Neutrophil (primary cell): ENCODE data around the gene DPEP3.

Source experiments
- H3K27ac ChIP-seq: fragments of 200-600 bp; sonication (generic); 2 replicates; pipeline ENCODE4 v1.5.1; 2016; ENCODE audit warnings: mild to moderate bottlenecking, moderate library complexity
- H3K27me3 ChIP-seq: fragments of 200-600 bp; sonication (generic); 2 replicates; pipeline ENCODE4 v1.6.0; 2016; ENCODE audit warnings: mild to moderate bottlenecking
- H3K36me3 ChIP-seq: fragments of 200-600 bp; sonication (generic); 2 replicates; pipeline ENCODE4 v1.5.1; 2017
- H3K4me1 ChIP-seq, 2 experiments: fragments of 200-600 bp in 1 of 2; sonication (generic) in 1 of 2; 1 replicate in 1 of 2; 2 replicates in 1 of 2; pipeline versions ENCODE4 v1.5.1 to v1.6.1; 2013 to 2016; ENCODE audit warnings: low read depth in 1 of 2, low read length in 1 of 2, mild to moderate bottlenecking in 1 of 2, moderate library complexity in 1 of 2; ENCODE audit not compliant: control insufficient read depth in 1 of 2, insufficient read depth in 1 of 2
- H3K4me3 ChIP-seq, 2 experiments: fragments of 200-600 bp in 1 of 2; sonication (generic) in 1 of 2; 1 replicate in 1 of 2; 2 replicates in 1 of 2; pipeline ENCODE4 v1.5.1; 2013 to 2016; ENCODE audit warnings: low read depth in 1 of 2, low read length in 1 of 2, mild to moderate bottlenecking in 1 of 2, moderate library complexity in 1 of 2
- H3K9me3 ChIP-seq: fragments of 200-600 bp; sonication (generic); 2 replicates; pipeline ENCODE4 v1.5.1; 2016
- CTCF ChIP-seq: fragments of 200-600 bp; sonication (generic); IDR thresholded peaks from 2 replicates; pipeline ENCODE4 v1.5.1; 2016; ENCODE audit warnings: antibody characterized with exemption

DPEP3 gene

DNA sequence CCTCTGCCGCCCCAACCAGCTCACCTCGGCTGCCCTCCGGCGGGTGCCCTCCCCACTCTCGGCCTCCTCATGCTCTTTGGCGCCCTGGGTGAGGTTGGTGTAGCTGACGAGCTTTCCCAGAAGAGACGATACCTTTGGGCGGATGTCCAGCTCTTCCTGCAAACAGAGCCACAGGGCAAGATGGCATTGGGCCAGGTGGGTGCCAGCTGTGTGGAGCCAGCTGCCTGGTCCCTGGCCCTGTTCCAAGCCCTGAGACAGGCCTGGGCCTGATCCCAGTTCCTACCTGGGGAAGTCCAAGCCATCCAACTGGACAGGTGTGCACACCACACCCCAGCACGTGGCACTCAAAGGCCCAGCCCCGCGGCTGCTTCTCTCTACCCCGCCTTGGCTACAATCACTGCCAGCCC, 18.7 kb downstream of the DPEP3 start:
- H3K4me1 ChIP-seq: peaks cover 0 to 1% of the 10 kb centered on the region in 2 experiments
- H3K27me3 ChIP-seq: peaks cover 3% of the 10 kb centered on the region
- no peaks in the 10 kb centered on the region for H3K9me3 ChIP-seq
- H3K27ac ChIP-seq: no peak overlapping the region
- H3K36me3 ChIP-seq: peaks cover 10% of the 10 kb centered on the region
- no peak for TF ChIP-seq CTCF
- no peak overlapping the region for H3K4me3 ChIP-seq

GRCh38 chr16:67959536-67960329, 20.6 kb downstream of the DPEP3 start:
- Histone ChIP-seq H3K27ac (no peak overlapping the region), H3K36me3 (peaks cover 15% of the 10 kb centered on the region), H3K4me1 (no peaks in the 10 kb centered on the region), H3K27me3 (no peaks in the 10 kb centered on the region), H3K4me3 (no peak overlapping the region), H3K9me3 (no peaks in the 10 kb centered on the region)
- no peak for TF ChIP-seq CTCF

DNA sequence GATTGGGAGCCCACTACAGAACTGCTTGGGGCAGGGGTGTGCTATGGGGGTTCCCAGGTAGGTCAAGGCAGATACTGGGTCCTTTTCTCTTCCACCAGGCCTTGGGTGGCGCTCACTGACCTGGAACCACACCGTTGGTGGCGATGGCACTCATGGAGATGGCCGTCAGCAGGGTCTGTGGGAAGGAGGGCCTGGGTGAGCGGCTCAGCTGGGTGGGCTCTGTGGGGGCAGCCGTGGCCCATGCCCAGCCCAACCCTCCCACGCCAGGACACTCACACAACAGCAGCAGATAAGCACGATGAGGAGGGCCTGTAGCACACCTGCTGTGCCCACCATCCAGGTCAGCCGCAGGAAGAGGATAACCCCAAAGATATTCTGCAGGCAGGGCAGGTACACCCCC, 22.7 kb downstream of the DPEP3 start:
- Histone ChIP-seq H3K27ac (no peak overlapping the region), H3K27me3 (no peaks in the 10 kb centered on the region), H3K4me1 (no peaks in the 10 kb centered on the region), H3K9me3 (no peaks in the 10 kb centered on the region), H3K36me3 (peaks cover 16% of the 10 kb centered on the region), H3K4me3 (no peak overlapping the region)
- no peak for TF ChIP-seq CTCF

- Histone ChIP-seq H3K36me3 (peaks cover 34% of the 10 kb centered on the region), H3K27ac (no peak overlapping the region), H3K27me3 (no peaks in the 10 kb centered on the region), H3K4me3 (no peak overlapping the region), H3K9me3 (no peaks in the 10 kb centered on the region), H3K4me1 (no peaks in the 10 kb centered on the region)
- TF ChIP-seq CTCF: no peak
Measured at GRCh38 chr16:67954421-67955196, 25.7 kb downstream of the DPEP3 start.

DNA sequence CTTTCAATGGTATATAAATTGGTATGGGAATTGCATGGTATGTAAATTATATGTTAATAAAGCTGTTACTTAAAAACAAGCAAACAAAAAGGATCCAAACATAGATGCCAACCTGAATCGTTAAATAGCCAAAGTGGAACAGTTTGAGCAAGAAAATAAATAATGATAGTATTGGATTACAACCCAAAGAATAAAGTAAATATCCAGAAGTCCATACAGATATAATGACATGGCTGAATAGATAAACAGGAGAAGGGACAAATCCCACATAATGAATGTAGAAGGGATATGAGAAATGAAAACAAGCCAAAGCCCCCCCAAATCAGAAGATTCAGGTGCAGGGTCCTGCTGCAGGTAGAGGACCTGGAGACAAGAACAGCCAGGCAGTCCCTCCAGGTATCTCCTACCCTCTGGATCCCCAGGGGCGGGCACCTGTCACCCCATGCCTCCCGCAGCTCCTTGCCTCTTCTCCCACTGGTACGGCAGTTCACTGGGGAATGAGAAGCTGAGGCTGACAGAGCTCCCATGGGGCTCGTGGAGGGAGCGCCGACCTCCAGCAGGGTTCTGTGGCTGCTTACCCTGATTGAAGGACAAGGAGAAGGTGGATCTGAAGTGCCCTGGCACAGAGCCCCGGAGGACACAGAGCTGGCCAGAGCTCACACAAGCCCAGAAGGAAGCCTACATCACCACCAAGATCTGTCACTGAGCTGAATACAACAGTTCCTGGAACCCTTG, 26.5 kb downstream of the DPEP3 start:
- Histone ChIP-seq H3K27ac (no peak overlapping the region), H3K4me1 (no peaks in the 10 kb centered on the region), H3K27me3 (no peaks in the 10 kb centered on the region), H3K36me3 (peaks cover 34% of the 10 kb centered on the region), H3K4me3 (no peak overlapping the region), H3K9me3 (no peaks in the 10 kb centered on the region)
- TF ChIP-seq CTCF: no peak
